GM19455 (cell line): ENCODE measurements around the gene EIF4H.
"Not testable (repeated sequence)": the region's sequence is repeated elsewhere in the genome, so short reads cannot be mapped to it uniquely, and the experiment has no call there.

ENCODE experiments used
- ATAC-seq: cut with Tn5 transposase; IDR thresholded peaks from one replicate; pipeline ENCODE4 v1.9.1; 2021; ENCODE audit not compliant: unreplicated experiment

The EIF4H gene

GRCh38 chr7:74174606-74175082 is 488 bp downstream of the EIF4H start:
- ATAC-seq: peak; percentile 19

- no peak for ATAC-seq
These were observed 1.2 kb downstream of the EIF4H start for GRCh38 chr7:74175340-74175739.

- no peak for ATAC-seq
These were observed 2.4 kb downstream of the EIF4H start for GRCh38 chr7:74176555-74176954.

DNA sequence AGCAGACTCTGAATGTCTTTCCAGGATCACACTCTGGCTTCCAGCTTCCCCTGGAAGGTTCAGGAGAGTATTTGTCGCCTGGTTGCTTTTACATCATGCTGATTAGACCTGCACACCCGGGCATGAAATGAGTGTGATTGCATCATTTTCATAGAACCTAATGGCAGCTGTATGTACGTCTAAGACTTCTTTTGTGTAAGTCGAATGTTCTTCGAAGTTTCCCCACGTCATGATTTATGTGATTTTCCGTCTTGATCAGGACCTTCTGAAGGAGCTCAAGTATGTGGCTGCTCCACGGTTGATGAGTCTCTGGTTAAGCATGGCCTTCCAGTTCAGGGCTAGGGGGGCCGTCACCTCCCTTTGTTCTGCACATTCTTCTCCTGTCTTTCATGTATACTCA is 4.5 kb downstream of the EIF4H start:
- no peak for ATAC-seq

DNA sequence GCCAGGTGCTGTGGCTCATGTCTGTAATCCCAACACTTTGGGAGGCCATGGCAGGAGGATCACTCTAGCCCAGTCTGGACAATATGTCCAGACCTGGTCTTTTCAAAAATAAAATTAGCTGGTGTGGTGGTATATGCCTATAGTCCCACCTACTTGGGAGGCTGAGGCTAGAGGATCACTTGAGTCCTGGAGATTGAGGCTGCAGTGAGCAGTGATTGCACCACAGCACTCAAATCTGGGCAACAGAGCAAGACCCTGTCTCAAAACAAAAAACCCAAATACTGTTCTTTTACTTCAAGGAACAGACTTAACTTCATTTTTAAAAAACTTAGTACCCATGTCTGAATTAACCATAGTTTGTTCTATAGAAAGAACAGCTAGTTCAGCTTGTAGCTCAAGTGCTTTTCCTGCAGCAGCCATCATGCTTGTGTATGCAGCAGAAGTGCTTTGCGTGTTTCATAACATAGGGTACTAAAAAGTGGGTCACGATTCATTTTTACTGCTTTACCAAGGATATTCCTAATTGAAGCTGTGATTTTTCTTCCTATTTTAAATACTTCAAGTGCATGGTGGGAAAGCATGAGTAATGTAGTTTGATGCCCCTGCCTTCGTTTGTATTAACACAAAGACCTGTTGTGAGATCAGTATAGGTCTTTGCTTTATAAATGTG is 5.9 kb downstream of the EIF4H start:
- no peak for ATAC-seq

DNA sequence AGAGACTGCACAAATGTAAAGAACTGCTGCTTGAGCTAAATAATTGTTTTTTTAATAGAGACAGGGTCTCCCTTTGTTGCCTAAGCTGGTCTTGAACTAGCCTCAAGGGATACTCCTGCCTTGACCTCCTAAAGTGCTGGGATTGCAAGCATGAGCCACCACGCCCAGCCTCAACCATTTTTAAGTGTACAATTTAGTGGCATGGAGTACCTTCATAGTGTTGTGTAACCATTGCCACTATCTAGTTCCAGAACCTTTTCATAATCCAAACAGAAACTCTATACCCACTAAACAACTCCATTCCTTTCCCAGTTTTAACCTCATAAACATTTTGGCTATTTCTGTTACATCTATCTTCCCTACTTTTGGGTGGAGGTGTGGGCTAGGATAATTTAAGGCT is 6.7 kb downstream of the EIF4H start:
- no peak for ATAC-seq

GRCh38 chr7:74181821-74182220 is 7.7 kb downstream of the EIF4H start:
- ATAC-seq: no peak

DNA sequence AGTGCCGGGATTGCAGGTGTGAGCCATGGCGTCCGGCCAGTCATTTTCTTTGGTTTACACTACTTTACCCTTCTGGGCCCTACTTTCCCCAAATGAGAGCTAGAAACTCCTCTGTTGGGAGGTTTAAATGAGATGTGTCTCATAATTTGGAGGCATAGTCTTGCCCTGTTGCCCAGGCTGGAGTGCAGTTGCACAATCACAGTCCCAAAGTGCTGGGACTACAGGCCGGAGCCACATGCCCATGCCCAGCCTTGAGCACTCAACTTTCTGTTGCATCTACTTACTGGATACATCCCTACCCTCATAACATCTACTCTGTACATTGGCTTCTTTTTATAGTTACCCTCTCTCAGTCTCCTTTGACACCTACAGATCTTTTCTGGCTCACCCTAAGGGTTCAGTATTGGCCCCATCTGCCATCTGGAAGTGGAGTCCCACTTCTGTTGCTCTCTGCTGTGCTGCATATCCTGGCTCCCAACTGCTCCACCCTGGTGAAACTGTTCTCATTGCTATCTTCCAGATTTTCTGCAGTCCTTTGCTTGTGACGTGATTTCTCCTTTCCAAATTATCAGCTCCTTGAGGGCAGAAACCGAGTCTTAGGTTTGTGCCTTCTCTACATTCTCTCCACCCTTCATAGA is 8.4 kb downstream of the EIF4H start:
- no peak for ATAC-seq

GRCh38 chr7:74183142-74183541 is 9.0 kb downstream of the EIF4H start:
- no peak for ATAC-seq

DNA sequence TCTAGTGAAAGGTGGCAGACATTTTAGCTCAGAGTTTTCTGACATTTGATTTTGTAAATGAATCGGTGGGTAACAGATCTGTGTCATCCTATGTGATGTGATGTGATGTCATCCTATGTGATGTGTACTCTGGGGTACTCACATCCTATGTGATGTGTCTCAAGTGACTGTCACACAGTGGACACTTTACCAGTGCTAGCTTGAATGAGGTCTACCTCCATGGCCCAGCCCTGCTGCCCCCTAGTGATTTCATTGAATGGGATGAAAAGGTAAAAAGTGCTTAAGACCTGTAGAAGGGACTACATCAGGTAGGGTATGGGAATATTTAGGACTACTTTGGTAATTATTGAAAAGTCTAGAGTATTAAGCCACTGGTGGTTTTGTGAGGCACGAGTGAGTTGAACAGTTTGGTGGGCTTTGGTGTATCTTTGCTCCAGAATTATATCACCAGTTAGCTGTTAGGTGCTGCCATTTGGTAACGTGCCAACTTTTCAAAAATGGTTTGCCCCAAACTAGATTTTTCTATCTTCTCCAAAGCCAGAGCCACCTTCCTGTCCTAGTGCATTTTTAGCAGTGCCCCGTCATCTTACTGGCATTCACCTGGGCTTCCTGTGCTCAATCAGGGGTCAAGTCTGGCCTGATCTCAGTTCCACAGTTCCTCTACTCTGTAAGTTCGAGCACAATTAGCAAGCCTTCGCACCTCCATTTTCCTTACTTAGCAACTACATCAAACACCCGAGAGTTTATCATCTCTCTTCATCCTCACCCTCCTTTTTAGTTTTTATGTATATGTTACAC is 9.7 kb downstream of the EIF4H start:
- no peak for ATAC-seq

- ATAC-seq: no peak
These were observed 10.9 kb downstream of the EIF4H start for GRCh38 chr7:74185016-74185415.

DNA sequence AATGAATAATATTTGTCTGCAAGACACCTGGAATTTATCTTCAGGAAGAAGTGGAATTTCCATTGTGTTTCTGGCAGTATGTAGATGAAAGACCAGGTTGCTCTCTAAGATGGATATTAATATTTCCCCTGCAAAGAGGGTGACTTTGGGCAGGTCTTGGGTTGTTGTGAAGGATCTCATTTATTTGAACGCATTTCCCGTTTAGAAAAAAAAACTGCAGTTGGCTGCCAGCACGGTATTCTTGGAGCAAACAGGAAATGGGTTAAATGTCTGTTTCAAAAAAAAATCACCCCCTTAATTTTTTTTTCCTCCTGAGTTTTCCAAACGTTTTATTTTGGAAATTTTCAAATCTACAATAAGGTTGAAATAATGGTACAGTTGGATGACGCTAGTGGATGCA is 11.5 kb downstream of the EIF4H start:
- ATAC-seq: no peak

- no peak for ATAC-seq
These were observed 13.9 kb downstream of the EIF4H start for GRCh38 chr7:74187915-74188675.

GRCh38 chr7:74190259-74190658 is 16.1 kb downstream of the EIF4H start:
- ATAC-seq: no peak

GRCh38 chr7:74191231-74191630 is 17.1 kb downstream of the EIF4H start:
- no peak for ATAC-seq

- no peak for ATAC-seq
These were observed 18.9 kb downstream of the EIF4H start for GRCh38 chr7:74193054-74193453.

DNA sequence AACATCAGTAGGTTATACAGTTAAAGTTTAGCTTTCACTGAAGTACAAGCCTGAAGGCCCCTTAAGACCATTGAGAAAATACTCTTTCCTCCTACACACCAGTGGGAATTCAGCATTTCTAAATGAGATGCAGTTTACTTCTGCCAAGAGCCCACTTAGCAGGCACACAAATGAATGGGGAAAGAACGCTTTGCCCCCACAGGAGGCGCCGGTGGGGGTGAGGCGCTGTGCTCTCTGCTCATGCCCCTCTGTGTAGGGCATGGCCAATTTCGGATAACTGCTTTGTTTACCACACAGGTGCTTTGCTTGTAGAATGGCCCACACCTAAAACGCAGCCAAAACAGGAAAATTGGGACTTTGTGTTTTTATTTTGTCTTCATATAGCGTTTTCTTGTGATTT is 19.8 kb downstream of the EIF4H start:
- ATAC-seq: no peak

- ATAC-seq: no peak
These were observed 20.5 kb downstream of the EIF4H start for GRCh38 chr7:74194686-74195085.

DNA sequence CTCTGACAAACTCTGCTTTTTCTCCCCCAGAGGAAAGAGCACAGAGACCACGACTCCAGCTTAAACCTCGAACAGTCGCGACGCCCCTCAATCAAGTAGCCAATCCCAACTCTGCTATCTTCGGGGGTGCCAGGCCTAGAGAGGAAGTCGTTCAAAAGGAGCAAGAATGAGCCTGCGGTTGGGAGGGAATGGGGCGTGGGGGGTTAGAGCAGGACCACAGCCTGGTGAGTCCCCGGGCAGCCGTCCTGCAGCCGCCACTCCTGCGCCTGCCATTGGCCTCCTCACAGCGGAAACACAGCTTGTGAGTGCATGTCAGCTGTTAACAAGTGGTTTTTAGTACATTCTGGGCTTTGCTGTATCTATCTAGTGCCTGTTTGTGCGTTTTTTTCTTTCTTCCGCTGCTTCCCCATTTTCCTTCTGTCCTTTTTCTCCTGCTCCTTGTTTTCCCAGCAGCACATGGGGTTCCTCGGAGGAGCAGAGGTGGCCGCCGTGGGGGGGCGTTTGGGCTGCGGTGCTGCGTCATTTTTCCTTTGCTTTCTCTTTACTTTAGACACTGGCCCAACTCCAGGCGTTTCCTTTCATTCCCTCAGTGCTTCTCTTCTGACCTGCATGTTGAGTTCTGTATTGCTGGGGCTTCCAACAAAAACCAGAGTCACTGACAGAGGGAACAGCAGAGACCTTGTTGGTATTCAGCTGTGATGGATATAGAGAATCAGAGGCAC is 21.1 kb downstream of the EIF4H start:
- not testable (repeated sequence) for ATAC-seq

DNA sequence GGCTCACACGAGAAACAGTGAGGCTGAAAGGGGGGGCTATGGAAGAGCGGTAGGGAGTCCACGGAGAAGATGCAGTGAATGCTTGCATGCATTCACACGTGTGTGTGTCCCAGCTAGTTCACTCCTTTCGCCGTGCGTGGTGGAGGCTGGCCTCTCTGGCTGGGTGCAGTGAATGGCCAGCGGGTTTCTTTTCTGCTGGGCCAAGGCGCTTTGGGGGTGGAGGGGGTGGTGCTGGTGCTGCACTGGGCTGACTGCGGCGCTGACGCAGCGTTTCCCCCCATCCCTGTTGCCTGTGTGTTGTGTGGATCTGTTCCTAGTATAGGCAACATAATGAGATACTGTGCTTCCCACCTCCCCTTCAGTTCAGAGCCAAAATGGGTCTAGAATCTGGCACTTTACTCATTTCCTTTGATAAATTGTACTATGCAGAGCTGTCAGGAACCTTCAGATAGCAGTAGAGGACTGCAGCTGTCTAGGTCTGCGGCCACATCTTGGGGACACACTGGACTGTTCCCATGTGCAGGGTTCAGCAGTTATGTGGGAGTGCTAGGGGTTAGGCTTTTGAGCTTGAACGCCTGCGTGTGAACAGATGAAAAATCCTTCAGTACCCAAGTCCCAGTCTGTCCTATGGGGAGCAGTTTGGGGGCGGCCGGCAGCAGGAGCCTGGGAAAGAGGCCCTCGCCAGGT is 22.0 kb downstream of the EIF4H start:
- not testable (repeated sequence) for ATAC-seq
